ENCODE data around the gene TENM3. TPM values are rescaled to one million over a fixed set of nuclear protein-coding genes. Genes with fewer than 3 reads are reported as not detected.

Gene TENM3
- polyA plus RNA-seq, 1 experiment, result 9.2 TPM

DNA sequence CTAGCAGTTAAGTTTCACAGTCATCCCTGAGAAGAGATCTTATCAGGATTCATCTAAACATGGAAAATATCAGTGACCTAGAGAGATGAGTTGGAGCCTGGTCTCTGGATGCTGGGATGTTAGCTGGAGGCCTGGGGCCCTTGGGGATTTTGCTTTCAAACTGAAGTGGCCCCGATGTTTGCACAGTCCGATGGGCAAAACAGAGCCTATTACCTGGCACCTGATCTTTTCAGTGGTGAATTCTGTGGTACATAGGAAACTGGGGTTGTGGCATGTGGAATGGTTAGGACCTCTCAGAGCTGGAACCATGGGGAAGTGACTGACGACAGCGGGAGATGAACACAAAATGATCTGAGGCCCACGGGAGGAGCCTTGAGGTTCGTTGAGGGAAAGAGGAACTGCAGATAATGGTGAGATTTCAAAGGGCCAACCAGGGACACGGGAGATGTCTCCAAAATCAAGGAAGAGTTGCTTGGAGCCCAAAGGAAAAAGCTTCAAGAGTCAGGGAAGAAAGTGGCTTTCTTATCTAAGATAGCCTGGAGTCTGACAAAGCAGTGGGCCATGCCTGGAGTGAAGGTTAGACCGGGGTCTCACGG lies 17.8 kb upstream of the TENM3 start:
- Histone ChIP-seq H3K4me3 (ENCODE audit: low read depth, low read length) (no peak overlapping the region), H3K36me3 (ENCODE audit: control insufficient read depth, insufficient read depth, low read length) (no peaks in the 10 kb centered on the region), H3K27me3 (ENCODE audit: control insufficient read depth, insufficient read depth, low read length) (no peaks in the 10 kb centered on the region)
- no peak for DNase-seq (ENCODE audit: low read depth)
- ChIA-PET POLR2A (no interaction called here), CTCF (no interaction called here)
- TF ChIP-seq, protein P1, sequence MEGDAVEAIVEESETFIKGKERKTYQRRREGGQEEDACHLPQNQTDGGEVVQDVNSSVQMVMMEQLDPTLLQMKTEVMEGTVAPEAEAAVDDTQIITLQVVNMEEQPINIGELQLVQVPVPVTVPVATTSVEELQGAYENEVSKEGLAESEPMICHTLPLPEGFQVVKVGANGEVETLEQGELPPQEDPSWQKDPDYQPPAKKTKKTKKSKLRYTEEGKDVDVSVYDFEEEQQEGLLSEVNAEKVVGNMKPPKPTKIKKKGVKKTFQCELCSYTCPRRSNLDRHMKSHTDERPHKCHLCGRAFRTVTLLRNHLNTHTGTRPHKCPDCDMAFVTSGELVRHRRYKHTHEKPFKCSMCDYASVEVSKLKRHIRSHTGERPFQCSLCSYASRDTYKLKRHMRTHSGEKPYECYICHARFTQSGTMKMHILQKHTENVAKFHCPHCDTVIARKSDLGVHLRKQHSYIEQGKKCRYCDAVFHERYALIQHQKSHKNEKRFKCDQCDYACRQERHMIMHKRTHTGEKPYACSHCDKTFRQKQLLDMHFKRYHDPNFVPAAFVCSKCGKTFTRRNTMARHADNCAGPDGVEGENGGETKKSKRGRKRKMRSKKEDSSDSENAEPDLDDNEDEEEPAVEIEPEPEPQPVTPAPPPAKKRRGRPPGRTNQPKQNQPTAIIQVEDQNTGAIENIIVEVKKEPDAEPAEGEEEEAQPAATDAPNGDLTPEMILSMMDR (IDR thresholded peaks at IDR 0.05; ENCODE audit: insufficient read depth, low read depth, low read length), result no peak

DNA sequence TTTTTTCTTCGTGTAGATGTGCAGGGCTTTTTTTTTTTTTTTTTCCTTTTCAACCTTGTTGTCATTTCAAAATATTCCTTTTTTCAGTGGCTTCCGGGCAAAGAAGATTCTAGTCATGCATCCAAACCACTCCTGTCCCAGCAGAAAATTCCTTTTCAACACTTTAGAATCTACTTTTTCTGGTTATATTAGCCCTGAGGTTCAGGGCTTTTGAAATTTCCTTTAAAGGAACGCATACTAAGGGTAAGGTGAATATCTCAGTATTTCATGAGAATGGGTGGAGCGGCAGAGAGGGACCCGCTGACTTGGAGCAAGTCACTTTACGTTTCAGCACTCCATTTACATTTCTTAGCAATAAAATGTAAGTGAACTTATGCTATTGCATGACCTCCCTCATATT lies 15.6 kb upstream of the TENM3 start:
- DNase-seq (ENCODE audit: low read depth), result no peak
- ChIA-PET POLR2A (no interaction called here), CTCF (no interaction called here)
- H3K27me3 ChIP-seq (ENCODE audit: control insufficient read depth, insufficient read depth, low read length), result no peaks in the 10 kb centered on the region
- TF ChIP-seq, protein P1 (IDR thresholded peaks at IDR 0.05; ENCODE audit: insufficient read depth, low read depth, low read length), result no peak
- H3K36me3 ChIP-seq (ENCODE audit: control insufficient read depth, insufficient read depth, low read length), result no peaks in the 10 kb centered on the region
- no peak overlapping the region for H3K4me3 ChIP-seq (ENCODE audit: low read depth, low read length)

- TF ChIP-seq, protein P1 (IDR thresholded peaks at IDR 0.05; ENCODE audit: insufficient read depth, low read depth, low read length), result no peak
- H3K27me3 ChIP-seq (ENCODE audit: control insufficient read depth, insufficient read depth, low read length), result no peaks in the 10 kb centered on the region
- no peak overlapping the region for H3K4me3 ChIP-seq (ENCODE audit: low read depth, low read length)
- CTCF ChIA-PET, result interaction anchor here (0.7 kb wide), 1 partner anchor 114 kb away, joined by 3 read pairs; no protein-coding TSS in a partner anchor
- DNase-seq (ENCODE audit: low read depth), result no peak
- H3K36me3 ChIP-seq (ENCODE audit: control insufficient read depth, insufficient read depth, low read length), result no peaks in the 10 kb centered on the region
- POLR2A ChIA-PET, result interaction anchor here (0.6 kb wide), 1 partner anchor 86 kb away, joined by 5 read pairs; no protein-coding TSS in a partner anchor
These were observed 14.1 kb upstream of the TENM3 start for GRCh38 chr4:182228991-182229577.

DNA sequence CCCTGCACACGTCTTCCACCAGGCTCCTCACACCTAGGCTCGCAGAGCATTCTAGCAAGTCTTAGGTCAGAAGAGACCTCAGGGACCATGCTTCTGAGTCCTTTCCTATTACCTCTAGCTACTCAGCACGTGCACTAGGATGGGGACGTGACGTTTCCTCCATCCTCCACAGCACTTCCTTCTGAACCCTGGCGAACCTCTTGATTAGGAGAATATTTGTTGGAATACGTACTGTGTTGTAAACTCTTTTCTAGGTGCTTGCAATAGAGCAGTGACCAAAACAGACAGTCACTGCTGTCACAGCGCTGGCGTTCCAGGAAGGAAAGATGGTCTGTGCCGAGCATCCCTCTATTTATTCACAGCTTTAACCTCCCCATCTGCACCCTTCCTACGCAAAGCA lies 12.9 kb upstream of the TENM3 start:
- Histone ChIP-seq H3K36me3 (ENCODE audit: control insufficient read depth, insufficient read depth, low read length) (no peaks in the 10 kb centered on the region), H3K27me3 (ENCODE audit: control insufficient read depth, insufficient read depth, low read length) (no peaks in the 10 kb centered on the region), H3K4me3 (ENCODE audit: low read depth, low read length) (no peak overlapping the region)
- no peak for DNase-seq (ENCODE audit: low read depth)
- TF ChIP-seq, protein P1 (IDR thresholded peaks at IDR 0.05; ENCODE audit: insufficient read depth, low read depth, low read length), result no peak
- ChIA-PET POLR2A (interaction anchor here (0.6 kb wide), 1 partner anchor 18 kb away, joined by 5 read pairs; no protein-coding TSS in a partner anchor), CTCF (interaction anchor here (0.7 kb wide), 1 partner anchor 955 kb away, joined by 3 read pairs; no protein-coding TSS in a partner anchor)

DNA sequence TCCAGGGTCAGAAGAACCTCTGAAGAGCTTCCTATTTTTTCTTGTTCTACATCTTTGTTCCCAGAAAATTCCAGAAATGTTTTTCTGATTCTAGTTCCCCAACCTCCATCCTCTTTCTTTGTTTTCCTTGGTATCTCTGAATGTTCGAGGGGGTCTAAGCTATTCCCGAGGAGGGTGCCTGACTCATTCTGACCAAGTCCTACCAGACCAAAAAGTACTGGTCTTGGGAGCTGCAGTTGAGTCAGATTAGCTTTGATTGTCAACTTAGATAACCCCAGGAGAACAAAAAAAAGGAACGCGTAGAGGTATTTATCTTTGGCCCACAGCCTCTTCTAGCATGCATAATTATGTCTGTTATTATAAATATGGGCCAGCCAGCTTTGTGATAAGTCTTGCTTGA lies 12.1 kb upstream of the TENM3 start:
- H3K27me3 ChIP-seq (ENCODE audit: control insufficient read depth, insufficient read depth, low read length), result no peaks in the 10 kb centered on the region
- no peak overlapping the region for H3K4me3 ChIP-seq (ENCODE audit: low read depth, low read length)
- ChIA-PET POLR2A (no interaction called here), CTCF (interaction anchor here (1.1 kb wide), 1 partner anchor 18 kb away, joined by 3 read pairs; no protein-coding TSS in a partner anchor)
- H3K36me3 ChIP-seq (ENCODE audit: control insufficient read depth, insufficient read depth, low read length), result no peaks in the 10 kb centered on the region
- TF ChIP-seq, protein P1 (IDR thresholded peaks at IDR 0.05; ENCODE audit: insufficient read depth, low read depth, low read length), result no peak
- no peak for DNase-seq (ENCODE audit: low read depth)

Measured in BJ (cell line).